ENCODE data around the gene PEF1.

DNA sequence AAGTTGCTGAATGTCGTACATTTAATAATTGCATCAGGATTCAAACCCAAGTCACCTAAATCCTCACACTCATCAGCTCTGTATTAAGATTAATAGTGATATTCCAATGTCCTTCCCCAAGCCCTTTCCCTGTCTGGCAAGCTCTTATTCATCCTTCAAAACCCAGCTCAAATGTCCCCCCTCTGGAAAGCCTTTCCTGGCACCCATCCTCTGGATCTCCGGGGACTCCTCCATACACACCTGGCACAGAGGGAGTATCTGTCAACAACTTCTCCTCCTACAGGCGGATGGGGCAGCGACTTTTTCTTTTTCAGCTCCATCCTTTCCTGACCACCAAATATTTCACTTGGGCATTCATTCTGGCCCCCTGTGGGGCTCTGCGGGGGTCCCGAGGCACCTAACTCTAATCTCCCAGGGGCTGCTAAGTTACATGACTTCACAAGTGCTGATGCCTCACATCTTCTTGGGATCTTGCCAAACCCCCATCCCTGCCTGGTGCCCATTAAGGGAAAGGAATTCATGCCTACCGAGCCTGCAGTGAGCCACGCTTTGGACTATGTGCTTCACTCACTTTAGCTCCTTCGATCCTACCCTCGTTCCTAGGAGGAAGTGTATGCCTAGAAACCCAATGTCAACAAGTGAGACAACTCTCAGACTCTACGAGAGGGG, 53.1 kb downstream of the PEF1 start:
- TF ChIP-seq TAF1 (IDR thresholded peaks at IDR 0.05; ENCODE audit: borderline replicate concordance, low read depth, low read length) (no peak), POLR2A (IDR thresholded peaks at IDR 0.05; ENCODE audit: low read depth, low read length) (no peak)

Measured in GM12892 (cell line).